ENCODE data around the gene KCP.
A peak's percentile ranks its signal among the peaks of the same experiment; 100 is the strongest.

GRCh38 chr7:128879939-128880746, 30.4 kb downstream of the KCP start:
- TF ChIP-seq CTCF (IDR thresholded peaks at IDR 0.05; ENCODE audit: low read depth, low read length) (0 out of 2 replicates have a peak, but pooled peaks have one; percentile 6), EZH2phosphoT487 (IDR thresholded peaks at IDR 0.05; ENCODE audit: low read depth) (no peak)

Measured in OCI-LY3 (cell line).